IPS-15b (cell line): Measurements from ENCODE around the gene PCOLCE2.

Experiments
- H3K27me3 ChIP-seq: one replicate; pipeline ENCODE4 v1.6.1; 2013; ENCODE audit warnings: low read length; ENCODE audit not compliant: control insufficient read depth, insufficient read depth
- H3K36me3 ChIP-seq: one replicate; pipeline ENCODE4 v1.6.1; 2013; ENCODE audit warnings: low read length; ENCODE audit not compliant: control insufficient read depth, insufficient read depth
- H3K4me1 ChIP-seq: one replicate; pipeline ENCODE4 v1.6.1; 2013; ENCODE audit warnings: mild to moderate bottlenecking, low read length; ENCODE audit not compliant: control insufficient read depth, insufficient read depth
- H3K4me3 ChIP-seq: one replicate; pipeline ENCODE4 v1.5.1; 2013; ENCODE audit warnings: low read depth, low read length
- H3K9ac ChIP-seq: one replicate; pipeline ENCODE4 v1.6.1; 2013; ENCODE audit warnings: low read depth, mild to moderate bottlenecking, low read length
- H3K9me3 ChIP-seq: one replicate; pipeline ENCODE4 v1.6.1; 2013; ENCODE audit warnings: mild to moderate bottlenecking, low read length; ENCODE audit not compliant: control insufficient read depth, insufficient read depth

Gene PCOLCE2

GRCh38 chr3:142787719-142788118 lies 101.2 kb downstream of the PCOLCE2 start:
- Histone ChIP-seq H3K27me3 (no peaks in the 10 kb centered on the region), H3K36me3 (no peaks in the 10 kb centered on the region), H3K4me3 (no peak overlapping the region), H3K9ac (no peak overlapping the region), H3K4me1 (no peaks in the 10 kb centered on the region), H3K9me3 (no peaks in the 10 kb centered on the region)

GRCh38 chr3:142785996-142786395 lies 102.9 kb downstream of the PCOLCE2 start:
- Histone ChIP-seq H3K9ac (no peak overlapping the region), H3K9me3 (no peaks in the 10 kb centered on the region), H3K4me3 (no peak overlapping the region), H3K4me1 (no peaks in the 10 kb centered on the region), H3K36me3 (no peaks in the 10 kb centered on the region), H3K27me3 (no peaks in the 10 kb centered on the region)

GRCh38 chr3:142784228-142784627 lies 104.7 kb downstream of the PCOLCE2 start:
- H3K36me3 ChIP-seq: no peaks in the 10 kb centered on the region
- no peak overlapping the region for H3K4me3 ChIP-seq
- no peak overlapping the region for H3K9ac ChIP-seq
- no peaks in the 10 kb centered on the region for H3K9me3 ChIP-seq
- H3K27me3 ChIP-seq: no peaks in the 10 kb centered on the region
- H3K4me1 ChIP-seq: no peaks in the 10 kb centered on the region

GRCh38 chr3:142782616-142783015 lies 106.3 kb downstream of the PCOLCE2 start:
- Histone ChIP-seq H3K36me3 (no peaks in the 10 kb centered on the region), H3K9me3 (no peaks in the 10 kb centered on the region), H3K4me1 (no peaks in the 10 kb centered on the region), H3K9ac (no peak overlapping the region), H3K4me3 (no peak overlapping the region), H3K27me3 (no peaks in the 10 kb centered on the region)

GRCh38 chr3:142779591-142779990 lies 109.3 kb downstream of the PCOLCE2 start:
- no peak overlapping the region for H3K9ac ChIP-seq
- H3K4me3 ChIP-seq: no peak overlapping the region
- no peaks in the 10 kb centered on the region for H3K27me3 ChIP-seq
- no peaks in the 10 kb centered on the region for H3K9me3 ChIP-seq
- no peaks in the 10 kb centered on the region for H3K4me1 ChIP-seq
- H3K36me3 ChIP-seq: no peaks in the 10 kb centered on the region

- no peaks in the 10 kb centered on the region for H3K36me3 ChIP-seq
- no peak overlapping the region for H3K4me3 ChIP-seq
- no peaks in the 10 kb centered on the region for H3K4me1 ChIP-seq
- H3K27me3 ChIP-seq: no peaks in the 10 kb centered on the region
- no peak overlapping the region for H3K9ac ChIP-seq
- H3K9me3 ChIP-seq: no peaks in the 10 kb centered on the region
Measured at GRCh38 chr3:142778541-142778940, 110.3 kb downstream of the PCOLCE2 start.

- Histone ChIP-seq H3K4me1 (no peaks in the 10 kb centered on the region), H3K27me3 (no peaks in the 10 kb centered on the region), H3K4me3 (no peak overlapping the region), H3K9ac (no peak overlapping the region), H3K36me3 (no peaks in the 10 kb centered on the region), H3K9me3 (no peaks in the 10 kb centered on the region)
Measured at GRCh38 chr3:142777927-142778326, 111.0 kb downstream of the PCOLCE2 start.

GRCh38 chr3:142768338-142768737 lies 120.5 kb downstream of the PCOLCE2 start:
- Histone ChIP-seq H3K36me3 (no peaks in the 10 kb centered on the region), H3K9ac (no peak overlapping the region), H3K9me3 (no peaks in the 10 kb centered on the region), H3K27me3 (no peaks in the 10 kb centered on the region), H3K4me1 (no peaks in the 10 kb centered on the region), H3K4me3 (no peak overlapping the region)
